SK-N-SH treated with all-trans-retinoic acid at 6 μM for 48 hours (cell line): ENCODE measurements around the gene SEC62.

Experiments
- ATAC-seq: fragments of 200-7000 bp; cut with Tn5 transposase; 3 replicates; pipeline ENCODE4 v1.9.1; 2020; ENCODE audit warnings: mild to moderate bottlenecking, moderate library complexity
- ARNTL ChIP-seq: fragments of 450-650 bp; formaldehyde crosslinking; IDR thresholded peaks from 2 replicates; pipeline ENCODE4 v1.5.0; 2020; ENCODE audit warnings: low read depth, mild to moderate bottlenecking, moderate library complexity, borderline replicate concordance
- BACH2 ChIP-seq: fragments of 250-450 bp; sonication (Bioruptor Pico); IDR thresholded peaks from 2 replicates; pipeline ENCODE4 v1.9.0; 2021; ENCODE audit warnings: mild to moderate bottlenecking, borderline replicate concordance
- CSDC2 ChIP-seq: fragments of 250-450 bp; sonication (Bioruptor Pico); IDR thresholded peaks from 2 replicates; pipeline ENCODE4 v1.5.0; 2020; ENCODE audit warnings: mild to moderate bottlenecking, moderate library complexity
- GLIS3 ChIP-seq: fragments of 250-450 bp; sonication (Bioruptor Pico); IDR thresholded peaks from 2 replicates; pipeline ENCODE4 v1.5.0; 2020; ENCODE audit warnings: mild to moderate bottlenecking, moderate library complexity
- ISL1 ChIP-seq: fragments of 250-450 bp; sonication (Bioruptor Pico); IDR thresholded peaks from 2 replicates; pipeline ENCODE4 v2.1.2; 2022; ENCODE audit warnings: mild to moderate bottlenecking, moderate library complexity
- OSR1 ChIP-seq: fragments of 250-450 bp; sonication (Bioruptor Pico); IDR thresholded peaks from 2 replicates; pipeline ENCODE4 v1.8.0; 2022; ENCODE audit warnings: moderate library complexity, mild to moderate bottlenecking, inconsistent platforms
- PPARA ChIP-seq: fragments of 250-450 bp; sonication (Bioruptor Pico); IDR thresholded peaks from 2 replicates; pipeline ENCODE4 v1.5.0; 2020; ENCODE audit warnings: mild to moderate bottlenecking, borderline replicate concordance
- RARB ChIP-seq: fragments of 250-450 bp; sonication (Bioruptor Pico); IDR thresholded peaks from 2 replicates; pipeline ENCODE4 v1.8.0; 2021; ENCODE audit warnings: mild to moderate bottlenecking, moderate library complexity
- SNAI2 ChIP-seq: fragments of 250-450 bp; sonication (Bioruptor Pico); IDR thresholded peaks from 2 replicates; pipeline ENCODE4 v1.5.0; 2020; ENCODE audit warnings: mild to moderate bottlenecking, moderate library complexity
- TCF4 ChIP-seq: fragments of 250-450 bp; sonication (Bioruptor Pico); IDR thresholded peaks from 2 replicates; pipeline ENCODE4 v1.8.0; 2021; ENCODE audit warnings: mild to moderate bottlenecking, moderate library complexity, borderline replicate concordance
- TOX ChIP-seq: fragments of 250-450 bp; sonication (Bioruptor Pico); IDR thresholded peaks from 2 replicates; pipeline ENCODE4 v1.8.0; 2021; ENCODE audit warnings: mild to moderate bottlenecking, moderate library complexity, borderline replicate concordance
- ZC3H10 ChIP-seq: fragments of 250-450 bp; sonication (Bioruptor Pico); IDR thresholded peaks from 2 replicates; pipeline ENCODE4 v1.5.1; 2021; ENCODE audit warnings: mild to moderate bottlenecking, moderate library complexity
- ZFP3 ChIP-seq: fragments of 250-450 bp; sonication (Bioruptor Pico); IDR thresholded peaks from 2 replicates; pipeline ENCODE4 v1.5.0; 2020; ENCODE audit warnings: mild to moderate bottlenecking, moderate library complexity
- ZFP30 ChIP-seq: fragments of 450-650 bp; formaldehyde crosslinking; IDR thresholded peaks from 2 replicates; pipeline ENCODE4 v1.5.0; 2022; ENCODE audit warnings: mild to moderate bottlenecking, moderate library complexity
- ZNF565 ChIP-seq: fragments of 450-650 bp; formaldehyde crosslinking; conservative IDR thresholded peaks from 2 replicates; pipeline ENCODE4 v1.5.0; 2020; ENCODE audit warnings: low read depth, mild to moderate bottlenecking, moderate library complexity
- ZNF70 ChIP-seq: fragments of 450-650 bp; formaldehyde crosslinking; IDR thresholded peaks from 2 replicates; pipeline ENCODE4 v1.5.0; 2020; ENCODE audit warnings: mild to moderate bottlenecking, moderate library complexity
- ZNF8 ChIP-seq: fragments of 450-650 bp; formaldehyde crosslinking; IDR thresholded peaks from 2 replicates; pipeline ENCODE4 v1.5.0; 2020; ENCODE audit warnings: mild to moderate bottlenecking, moderate library complexity
- TF ChIP-seq, protein P1 (sequence below): fragments of 250-450 bp; sonication (Bioruptor Pico); IDR thresholded peaks from 2 replicates; pipeline ENCODE4 v1.5.1; 2021; ENCODE audit warnings: mild to moderate bottlenecking, moderate library complexity
- TF ChIP-seq, protein P2 (sequence below): fragments of 250-450 bp; sonication (Bioruptor Pico); IDR thresholded peaks from 2 replicates; pipeline ENCODE4 v1.5.1; 2020; ENCODE audit warnings: low read depth, mild to moderate bottlenecking, moderate library complexity
- TF ChIP-seq, protein P3 (sequence below): fragments of 250-450 bp; sonication (Bioruptor Pico); IDR thresholded peaks from 2 replicates; pipeline ENCODE4 v1.5.0; 2020; ENCODE audit warnings: mild to moderate bottlenecking, moderate library complexity
- TF ChIP-seq, protein P4 (sequence below): fragments of 250-450 bp; sonication (Bioruptor Pico); IDR thresholded peaks from 2 replicates; pipeline ENCODE4 v1.8.0; 2020; ENCODE audit warnings: mild to moderate bottlenecking, moderate library complexity, borderline replicate concordance
- TF ChIP-seq, protein P5 (sequence below): fragments of 250-450 bp; sonication (Bioruptor Pico); IDR thresholded peaks from 2 replicates; pipeline ENCODE4 v1.8.0; 2021; ENCODE audit warnings: low read depth, mild to moderate bottlenecking, moderate library complexity, borderline replicate concordance

The SEC62 gene

DNA sequence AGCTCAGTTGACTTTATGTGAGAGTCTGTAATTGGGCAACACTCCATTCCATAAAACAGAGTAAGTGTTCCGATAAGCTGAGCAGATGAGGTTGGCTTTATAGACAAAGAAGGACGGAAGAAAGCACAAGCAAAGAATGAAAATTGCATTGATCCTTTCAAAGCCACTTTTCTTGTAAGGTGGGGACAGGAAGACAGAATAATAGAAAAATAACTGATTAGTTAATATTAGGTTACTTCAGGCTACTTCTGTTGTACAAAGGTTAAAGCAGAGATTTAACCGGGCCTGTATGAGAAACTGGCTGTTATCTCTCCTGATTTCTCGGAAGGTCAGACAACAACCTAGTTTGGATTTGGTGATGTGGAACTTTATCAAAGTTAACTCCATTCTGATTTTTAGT lies 55.7 kb downstream of the SEC62 start:
- no peak for ATAC-seq
- TF ChIP-seq, protein P1, sequence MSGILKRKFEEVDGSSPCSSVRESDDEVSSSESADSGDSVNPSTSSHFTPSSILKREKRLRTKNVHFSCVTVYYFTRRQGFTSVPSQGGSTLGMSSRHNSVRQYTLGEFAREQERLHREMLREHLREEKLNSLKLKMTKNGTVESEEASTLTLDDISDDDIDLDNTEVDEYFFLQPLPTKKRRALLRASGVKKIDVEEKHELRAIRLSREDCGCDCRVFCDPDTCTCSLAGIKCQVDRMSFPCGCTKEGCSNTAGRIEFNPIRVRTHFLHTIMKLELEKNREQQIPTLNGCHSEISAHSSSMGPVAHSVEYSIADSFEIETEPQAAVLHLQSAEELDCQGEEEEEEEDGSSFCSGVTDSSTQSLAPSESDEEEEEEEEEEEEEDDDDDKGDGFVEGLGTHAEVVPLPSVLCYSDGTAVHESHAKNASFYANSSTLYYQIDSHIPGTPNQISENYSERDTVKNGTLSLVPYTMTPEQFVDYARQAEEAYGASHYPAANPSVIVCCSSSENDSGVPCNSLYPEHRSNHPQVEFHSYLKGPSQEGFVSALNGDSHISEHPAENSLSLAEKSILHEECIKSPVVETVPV: no peak
- TF ChIP-seq RARB (CRISPR knock-in tag) (no peak), SNAI2 (no peak), ZNF70 (CRISPR knock-in tag) (no peak), ZFP3 (CRISPR knock-in tag) (no peak), TCF4 (no peak), ZNF8 (CRISPR knock-in tag) (no peak), CSDC2 (no peak), BACH2 (CRISPR knock-in tag) (no peak), ISL1 (CRISPR knock-in tag) (no peak), ZFP30 (CRISPR knock-in tag) (no peak), PPARA (no peak), TOX (CRISPR knock-in tag) (no peak), GLIS3 (no peak), ZNF565 (CRISPR knock-in tag) (no peak)
- TF ChIP-seq, protein P2, sequence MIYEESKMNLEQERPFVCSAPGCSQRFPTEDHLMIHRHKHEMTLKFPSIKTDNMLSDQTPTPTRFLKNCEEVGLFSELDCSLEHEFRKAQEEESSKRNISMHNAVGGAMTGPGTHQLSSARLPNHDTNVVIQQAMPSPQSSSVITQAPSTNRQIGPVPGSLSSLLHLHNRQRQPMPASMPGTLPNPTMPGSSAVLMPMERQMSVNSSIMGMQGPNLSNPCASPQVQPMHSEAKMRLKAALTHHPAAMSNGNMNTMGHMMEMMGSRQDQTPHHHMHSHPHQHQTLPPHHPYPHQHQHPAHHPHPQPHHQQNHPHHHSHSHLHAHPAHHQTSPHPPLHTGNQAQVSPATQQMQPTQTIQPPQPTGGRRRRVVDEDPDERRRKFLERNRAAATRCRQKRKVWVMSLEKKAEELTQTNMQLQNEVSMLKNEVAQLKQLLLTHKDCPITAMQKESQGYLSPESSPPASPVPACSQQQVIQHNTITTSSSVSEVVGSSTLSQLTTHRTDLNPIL: no peak
- TF ChIP-seq, protein P3, sequence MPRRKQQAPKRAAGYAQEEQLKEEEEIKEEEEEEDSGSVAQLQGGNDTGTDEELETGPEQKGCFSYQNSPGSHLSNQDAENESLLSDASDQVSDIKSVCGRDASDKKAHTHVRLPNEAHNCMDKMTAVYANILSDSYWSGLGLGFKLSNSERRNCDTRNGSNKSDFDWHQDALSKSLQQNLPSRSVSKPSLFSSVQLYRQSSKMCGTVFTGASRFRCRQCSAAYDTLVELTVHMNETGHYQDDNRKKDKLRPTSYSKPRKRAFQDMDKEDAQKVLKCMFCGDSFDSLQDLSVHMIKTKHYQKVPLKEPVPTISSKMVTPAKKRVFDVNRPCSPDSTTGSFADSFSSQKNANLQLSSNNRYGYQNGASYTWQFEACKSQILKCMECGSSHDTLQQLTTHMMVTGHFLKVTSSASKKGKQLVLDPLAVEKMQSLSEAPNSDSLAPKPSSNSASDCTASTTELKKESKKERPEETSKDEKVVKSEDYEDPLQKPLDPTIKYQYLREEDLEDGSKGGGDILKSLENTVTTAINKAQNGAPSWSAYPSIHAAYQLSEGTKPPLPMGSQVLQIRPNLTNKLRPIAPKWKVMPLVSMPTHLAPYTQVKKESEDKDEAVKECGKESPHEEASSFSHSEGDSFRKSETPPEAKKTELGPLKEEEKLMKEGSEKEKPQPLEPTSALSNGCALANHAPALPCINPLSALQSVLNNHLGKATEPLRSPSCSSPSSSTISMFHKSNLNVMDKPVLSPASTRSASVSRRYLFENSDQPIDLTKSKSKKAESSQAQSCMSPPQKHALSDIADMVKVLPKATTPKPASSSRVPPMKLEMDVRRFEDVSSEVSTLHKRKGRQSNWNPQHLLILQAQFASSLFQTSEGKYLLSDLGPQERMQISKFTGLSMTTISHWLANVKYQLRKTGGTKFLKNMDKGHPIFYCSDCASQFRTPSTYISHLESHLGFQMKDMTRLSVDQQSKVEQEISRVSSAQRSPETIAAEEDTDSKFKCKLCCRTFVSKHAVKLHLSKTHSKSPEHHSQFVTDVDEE (CRISPR knock-in tag): no peak
- TF ChIP-seq, protein P4, sequence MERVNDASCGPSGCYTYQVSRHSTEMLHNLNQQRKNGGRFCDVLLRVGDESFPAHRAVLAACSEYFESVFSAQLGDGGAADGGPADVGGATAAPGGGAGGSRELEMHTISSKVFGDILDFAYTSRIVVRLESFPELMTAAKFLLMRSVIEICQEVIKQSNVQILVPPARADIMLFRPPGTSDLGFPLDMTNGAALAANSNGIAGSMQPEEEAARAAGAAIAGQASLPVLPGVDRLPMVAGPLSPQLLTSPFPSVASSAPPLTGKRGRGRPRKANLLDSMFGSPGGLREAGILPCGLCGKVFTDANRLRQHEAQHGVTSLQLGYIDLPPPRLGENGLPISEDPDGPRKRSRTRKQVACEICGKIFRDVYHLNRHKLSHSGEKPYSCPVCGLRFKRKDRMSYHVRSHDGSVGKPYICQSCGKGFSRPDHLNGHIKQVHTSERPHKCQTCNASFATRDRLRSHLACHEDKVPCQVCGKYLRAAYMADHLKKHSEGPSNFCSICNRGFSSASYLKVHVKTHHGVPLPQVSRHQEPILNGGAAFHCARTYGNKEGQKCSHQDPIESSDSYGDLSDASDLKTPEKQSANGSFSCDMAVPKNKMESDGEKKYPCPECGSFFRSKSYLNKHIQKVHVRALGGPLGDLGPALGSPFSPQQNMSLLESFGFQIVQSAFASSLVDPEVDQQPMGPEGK (CRISPR knock-in tag): no peak
- TF ChIP-seq, protein P5, sequence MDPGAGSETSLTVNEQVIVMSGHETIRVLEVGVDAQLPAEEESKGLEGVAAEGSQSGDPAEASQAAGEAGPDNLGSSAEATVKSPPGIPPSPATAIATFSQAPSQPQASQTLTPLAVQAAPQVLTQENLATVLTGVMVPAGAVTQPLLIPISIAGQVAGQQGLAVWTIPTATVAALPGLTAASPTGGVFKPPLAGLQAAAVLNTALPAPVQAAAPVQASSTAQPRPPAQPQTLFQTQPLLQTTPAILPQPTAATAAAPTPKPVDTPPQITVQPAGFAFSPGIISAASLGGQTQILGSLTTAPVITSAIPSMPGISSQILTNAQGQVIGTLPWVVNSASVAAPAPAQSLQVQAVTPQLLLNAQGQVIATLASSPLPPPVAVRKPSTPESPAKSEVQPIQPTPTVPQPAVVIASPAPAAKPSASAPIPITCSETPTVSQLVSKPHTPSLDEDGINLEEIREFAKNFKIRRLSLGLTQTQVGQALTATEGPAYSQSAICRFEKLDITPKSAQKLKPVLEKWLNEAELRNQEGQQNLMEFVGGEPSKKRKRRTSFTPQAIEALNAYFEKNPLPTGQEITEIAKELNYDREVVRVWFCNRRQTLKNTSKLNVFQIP (CRISPR knock-in tag): no peak

DNA sequence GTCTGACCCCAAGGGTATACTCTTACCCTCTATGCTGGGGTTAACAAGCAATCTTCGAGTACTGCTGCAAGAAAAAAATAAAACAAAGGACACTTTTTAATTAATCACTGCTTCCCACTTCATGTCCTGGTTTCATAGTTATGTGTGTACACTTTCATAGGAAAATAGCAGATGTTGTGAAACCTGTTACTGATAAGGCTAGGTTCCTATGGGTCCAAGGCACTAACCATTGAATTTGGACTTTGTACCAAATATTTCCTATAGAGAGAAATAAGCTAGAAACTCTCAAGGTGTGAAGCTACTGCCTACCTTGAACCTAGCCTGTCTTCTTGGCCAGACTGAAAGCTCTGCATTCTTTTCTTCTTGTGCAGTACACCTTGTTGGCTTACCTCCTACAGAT lies 56.6 kb downstream of the SEC62 start:
- ATAC-seq: no peak
- TF ChIP-seq OSR1: no peak
- TF ChIP-seq ARNTL: no peak
- TF ChIP-seq TCF4: no peak
- no peak for TF ChIP-seq ZC3H10
- TF ChIP-seq ZNF565 (CRISPR knock-in tag): no peak
- no peak for TF ChIP-seq ZFP3 (CRISPR knock-in tag)
- TF ChIP-seq, protein P4 (CRISPR knock-in tag): no peak
- TF ChIP-seq, protein P2: no peak
- TF ChIP-seq BACH2 (CRISPR knock-in tag): no peak
- no peak for TF ChIP-seq ISL1 (CRISPR knock-in tag)
